Gastroesophageal sphincter (tissue), 4 donors: ENCODE data around the gene CTNNA3. TPM values are rescaled to one million over a fixed set of nuclear protein-coding genes. Genes with fewer than 3 reads are reported as not detected.

Source experiments
- ATAC-seq: fragments of 150-250 bp; one replicate; pipeline ENCODE4 v1.9.1; 2016; ENCODE audit warnings: mild to moderate bottlenecking, moderate library complexity
- H3K27ac ChIP-seq, 4 donors: fragments of 200-600 bp; sonication (generic) in 3 of 4; 1 replicate in 3 of 4; 2 replicates in 1 of 4; pipeline ENCODE4 v1.5.1; 2016 to 2019
- H3K27me3 ChIP-seq: fragments of 200-600 bp; sonication (generic); one replicate; pipeline ENCODE4 v1.5.1; 2019
- H3K36me3 ChIP-seq, 2 donors: fragments of 200-600 bp; sonication (generic); one replicate each; pipeline ENCODE4 v1.5.1; 2019; ENCODE audit warnings: control low read depth in 1 of 2
- H3K4me1 ChIP-seq, 3 donors: fragments of 200-600 bp; sonication (generic); 1 replicate in 2 of 3; 2 replicates in 1 of 3; pipeline ENCODE4 v1.5.1; 2016 to 2019; ENCODE audit warnings: control low read depth in 2 of 3
- H3K4me3 ChIP-seq, 2 donors: fragments of 200-600 bp; sonication (generic); one replicate each; pipeline ENCODE4 v1.5.1; 2019; ENCODE audit warnings: mild to moderate bottlenecking in 1 of 2, moderate library complexity in 1 of 2
- H3K9me3 ChIP-seq, 3 donors: fragments of 200-600 bp; sonication (generic); one replicate each; pipeline ENCODE4 v1.5.1; 2017 to 2019; ENCODE audit warnings: control low read depth in 2 of 3
- EP300 ChIP-seq: sonication (generic); formaldehyde crosslinking; IDR thresholded peaks from one replicate; pipeline ENCODE4 v1.6.1; 2017; ENCODE audit warnings: antibody characterized with exemption, mild to moderate bottlenecking
- POLR2A ChIP-seq, 2 donors: fragments of 450-650 bp; IDR thresholded peaks; one replicate each; pipeline ENCODE4 v1.6.1; 2017; ENCODE audit warnings: antibody characterized with exemption in 2 of 2, mild to moderate bottlenecking in 2 of 2, moderate library complexity in 1 of 2
- POLR2AphosphoS5 ChIP-seq: sonication (generic); formaldehyde crosslinking; IDR thresholded peaks from one replicate; pipeline ENCODE4 v1.6.1; 2017; ENCODE audit warnings: antibody characterized with exemption
- WGBS, 2 donors: methylation state at CpG; one replicate each; pipeline ENCODE4 v1.1.5; 2018; ENCODE audit warnings: low coverage in 1 of 2; 5-methylcytosine and 5-hydroxymethylcytosine counted together
- total RNA-seq, 4 donors: library from RNA; depleted of rRNA; stranded (reverse); fragments of >200 nt; gene quantifications; one replicate each; pipeline ENCODE4 v1.1.0, GENCODE V29; 2016
- TF ChIP-seq, protein P1 (sequence below), 4 experiments: fragments of 200-600 bp in 2 of 4; fragments of 450-650 bp in 2 of 4; sonication (generic) in 1 of 4; IDR thresholded peaks; one replicate each; pipeline ENCODE4 v1.5.1; 2017 to 2019; ENCODE audit warnings: antibody characterized with exemption in 4 of 4, mild to moderate bottlenecking in 2 of 4, moderate library complexity in 2 of 4

CTNNA3 gene
- total RNA-seq, 4 donors from 2014 or later = 5.1 to 22.0 (median 13.8) TPM

DNA sequence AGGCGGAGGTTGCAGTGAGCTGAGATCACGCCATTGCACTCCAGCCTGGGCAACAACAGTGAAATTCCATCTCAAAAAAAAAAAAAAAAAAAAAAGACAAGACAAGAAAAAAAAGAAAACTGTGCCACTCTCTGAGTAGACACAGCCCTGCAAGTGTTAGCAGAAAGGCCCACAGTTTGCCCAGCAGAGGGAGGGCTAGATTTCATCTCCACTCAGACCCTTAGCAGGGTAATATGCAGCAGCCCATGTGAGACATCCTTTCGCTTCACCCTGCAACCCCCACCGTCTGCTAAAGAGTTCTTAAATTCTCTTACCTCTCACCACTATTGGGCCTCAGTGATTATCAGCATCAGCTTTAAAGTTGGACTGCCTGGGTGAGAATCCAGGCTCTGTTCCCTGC lies 38.2 kb downstream of the CTNNA3 start:
- Histone ChIP-seq H3K27me3 (no peaks in the 10 kb centered on the region), H3K36me3 (no peaks in the 10 kb centered on the region), H3K9me3 (no peaks in the 10 kb centered on the region), H3K4me1 (no peaks in the 10 kb centered on the region), H3K4me3 (no peak overlapping the region), H3K27ac (no peak overlapping the region)
- 70 to 85% methylated on average over 2 to 3 of the region's 4 CpGs for WGBS, 2 donors
- no peak for ATAC-seq
- TF ChIP-seq EP300 (no peak), POLR2A (IDR thresholded peaks at IDR 0.05) (no peak), POLR2AphosphoS5 (no peak)
- TF ChIP-seq, protein P1, sequence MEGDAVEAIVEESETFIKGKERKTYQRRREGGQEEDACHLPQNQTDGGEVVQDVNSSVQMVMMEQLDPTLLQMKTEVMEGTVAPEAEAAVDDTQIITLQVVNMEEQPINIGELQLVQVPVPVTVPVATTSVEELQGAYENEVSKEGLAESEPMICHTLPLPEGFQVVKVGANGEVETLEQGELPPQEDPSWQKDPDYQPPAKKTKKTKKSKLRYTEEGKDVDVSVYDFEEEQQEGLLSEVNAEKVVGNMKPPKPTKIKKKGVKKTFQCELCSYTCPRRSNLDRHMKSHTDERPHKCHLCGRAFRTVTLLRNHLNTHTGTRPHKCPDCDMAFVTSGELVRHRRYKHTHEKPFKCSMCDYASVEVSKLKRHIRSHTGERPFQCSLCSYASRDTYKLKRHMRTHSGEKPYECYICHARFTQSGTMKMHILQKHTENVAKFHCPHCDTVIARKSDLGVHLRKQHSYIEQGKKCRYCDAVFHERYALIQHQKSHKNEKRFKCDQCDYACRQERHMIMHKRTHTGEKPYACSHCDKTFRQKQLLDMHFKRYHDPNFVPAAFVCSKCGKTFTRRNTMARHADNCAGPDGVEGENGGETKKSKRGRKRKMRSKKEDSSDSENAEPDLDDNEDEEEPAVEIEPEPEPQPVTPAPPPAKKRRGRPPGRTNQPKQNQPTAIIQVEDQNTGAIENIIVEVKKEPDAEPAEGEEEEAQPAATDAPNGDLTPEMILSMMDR (IDR thresholded peaks at IDR 0.05) = no peak

DNA sequence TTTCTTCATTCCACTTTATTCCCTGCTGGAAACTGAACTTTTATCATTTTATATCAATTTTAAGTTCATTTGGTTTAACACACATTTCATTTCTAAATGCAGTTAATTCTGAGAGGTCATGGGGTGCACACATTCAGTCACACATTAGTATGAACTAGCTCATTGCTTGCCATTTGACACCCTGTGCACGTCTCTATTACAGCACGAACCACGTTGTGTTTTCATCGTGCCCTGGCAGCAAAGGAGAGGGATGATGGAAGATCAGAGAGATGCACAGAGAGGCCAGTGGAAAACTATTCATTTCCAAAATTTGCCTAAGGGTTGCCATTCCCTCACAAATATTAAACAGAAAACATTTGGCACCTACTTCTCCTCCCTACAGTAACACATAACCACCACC lies 45.4 kb downstream of the CTNNA3 start:
- 78% methylated on average over 4 of the region's 4 CpGs; no CpG with 5 or more reads in 1 of the 2 donors for WGBS, 2 donors
- Histone ChIP-seq H3K4me1 (no peaks in the 10 kb centered on the region), H3K4me3 (no peak overlapping the region), H3K27me3 (no peaks in the 10 kb centered on the region), H3K36me3 (no peaks in the 10 kb centered on the region), H3K9me3 (no peaks in the 10 kb centered on the region), H3K27ac (no peak overlapping the region)
- no peak for ATAC-seq
- no peak for TF ChIP-seq POLR2AphosphoS5
- TF ChIP-seq POLR2A (IDR thresholded peaks at IDR 0.05) = no peak
- TF ChIP-seq, protein P1 (IDR thresholded peaks at IDR 0.05) = no peak
- TF ChIP-seq EP300 = no peak

DNA sequence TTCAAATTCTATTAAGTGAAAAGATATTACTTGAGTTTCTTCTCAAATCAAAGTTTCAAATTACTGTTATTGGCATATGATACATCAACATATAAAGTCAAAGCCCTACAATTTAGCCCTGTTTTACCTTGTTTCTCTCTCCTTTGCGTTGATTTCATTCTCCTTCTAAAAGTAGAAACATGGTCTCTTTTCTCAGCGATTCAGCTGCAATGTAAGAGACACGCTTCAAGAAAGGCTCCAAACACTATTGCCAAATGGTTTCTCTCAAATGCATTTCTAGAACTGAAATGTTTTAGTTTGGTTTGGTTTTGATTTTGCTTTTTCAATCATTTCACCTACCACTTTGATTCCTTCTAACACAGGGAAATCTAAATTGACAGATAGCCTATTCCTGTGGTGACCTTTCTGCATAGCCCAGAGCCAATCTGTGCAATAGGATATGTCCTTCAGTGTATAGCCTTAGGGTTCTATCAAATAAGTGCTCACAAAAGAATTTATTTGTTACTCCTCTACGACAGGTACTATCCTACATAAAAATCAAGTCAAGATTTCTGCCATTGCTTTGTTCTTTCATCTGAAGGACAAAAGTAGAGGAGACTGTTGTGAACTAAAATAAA lies 47.3 kb downstream of the CTNNA3 start:
- 83 to 96% methylated on average over 4 of the region's 4 CpGs for WGBS, 2 donors
- H3K4me3 ChIP-seq = no peak overlapping the region
- H3K27me3 ChIP-seq = no peaks in the 10 kb centered on the region
- no peaks in the 10 kb centered on the region for H3K36me3 ChIP-seq
- TF ChIP-seq POLR2A (IDR thresholded peaks at IDR 0.05) (no peak), POLR2AphosphoS5 (no peak)
- TF ChIP-seq, protein P1 (IDR thresholded peaks at IDR 0.05) = no peak
- no peak for ATAC-seq
- H3K4me1 ChIP-seq = no peaks in the 10 kb centered on the region
- no peaks in the 10 kb centered on the region for H3K9me3 ChIP-seq
- no peak overlapping the region for H3K27ac ChIP-seq

DNA sequence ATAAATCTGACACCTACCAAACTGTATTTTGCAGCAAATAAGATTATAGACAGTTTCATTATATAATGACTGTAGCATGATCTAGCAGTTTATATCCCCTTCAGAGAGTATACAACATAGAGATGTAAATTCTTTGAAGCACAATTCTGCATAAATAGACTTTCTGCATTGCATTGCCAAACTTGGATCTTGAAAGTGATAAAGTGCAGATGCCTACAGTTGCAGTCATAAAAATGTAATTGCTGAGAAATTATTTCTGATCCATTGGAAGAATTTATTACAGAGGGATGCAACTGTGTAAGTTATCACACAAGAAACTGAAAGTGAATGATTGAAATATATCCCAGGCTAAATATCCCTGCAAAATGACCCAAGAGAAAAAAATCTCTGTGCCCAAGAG lies 65.1 kb downstream of the CTNNA3 start:
- H3K27me3 ChIP-seq = no peaks in the 10 kb centered on the region
- no peak overlapping the region for H3K27ac ChIP-seq
- H3K9me3 ChIP-seq = peaks cover 0 to 6% (median 0%) of the 10 kb centered on the region in 3 donors
- no peak overlapping the region for H3K4me3 ChIP-seq
- H3K4me1 ChIP-seq = no peaks in the 10 kb centered on the region
- TF ChIP-seq POLR2A (IDR thresholded peaks at IDR 0.05) (no peak), POLR2AphosphoS5 (no peak)
- TF ChIP-seq, protein P1 (IDR thresholded peaks at IDR 0.05) = no peak
- ATAC-seq = no peak
- no peaks in the 10 kb centered on the region for H3K36me3 ChIP-seq

DNA sequence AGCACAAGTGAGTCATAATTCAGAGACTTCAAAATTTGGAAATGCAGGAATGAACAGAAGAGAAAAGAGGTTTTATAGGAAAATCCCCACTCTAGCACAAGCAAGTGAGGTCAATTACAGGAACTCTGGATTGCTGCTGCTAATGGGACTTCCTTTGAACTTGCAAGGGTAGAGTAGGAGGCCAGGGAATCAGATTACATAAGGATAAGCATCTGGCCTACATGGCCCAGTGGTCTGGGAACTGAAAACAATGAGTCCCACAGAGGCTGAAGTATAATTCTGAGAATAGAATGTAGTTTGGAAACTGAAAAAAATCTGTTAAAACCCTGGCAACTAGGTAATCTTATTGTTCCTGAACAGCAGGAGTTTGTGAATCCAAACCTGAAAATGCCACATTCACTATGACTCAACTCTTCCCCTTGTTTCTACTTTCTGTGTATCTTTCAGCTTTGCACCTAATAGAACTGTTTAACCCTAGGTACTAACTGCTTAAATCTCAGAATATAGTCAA lies 66.5 kb downstream of the CTNNA3 start:
- Histone ChIP-seq H3K4me3 (no peak overlapping the region), H3K27ac (no peak overlapping the region), H3K27me3 (no peaks in the 10 kb centered on the region), H3K4me1 (no peaks in the 10 kb centered on the region), H3K9me3 (no peaks in the 10 kb centered on the region), H3K36me3 (no peaks in the 10 kb centered on the region)
- TF ChIP-seq, protein P1 (IDR thresholded peaks at IDR 0.05) = no peak
- no peak for TF ChIP-seq EP300
- TF ChIP-seq POLR2AphosphoS5 = no peak
- no peak for TF ChIP-seq POLR2A (IDR thresholded peaks at IDR 0.05)
- no peak for ATAC-seq
